PC-3 (cell line): ENCODE data around the gene C19orf25.

Experiments used
- CTCF ChIP-seq: fragments of 300-600 bp; sonication (generic); conservative IDR thresholded peaks from 2 replicates; pipeline ENCODE4 v1.5.1; 2017; ENCODE audit warnings: antibody characterized with exemption, low read depth, mild to moderate bottlenecking, low read length
- EZH2phosphoT487 ChIP-seq: fragments of 300-600 bp; sonication (generic); IDR thresholded peaks from 2 replicates; pipeline ENCODE4 v1.6.1; 2018; ENCODE audit warnings: mild to moderate bottlenecking, antibody characterized with exemption, low read length, borderline replicate concordance

GRCh38 chr19:1482361-1483130 is 3.5 kb upstream of the C19orf25 start:
- no peak for TF ChIP-seq CTCF
- no peak for TF ChIP-seq EZH2phosphoT487
